RWPE2 (cell line): ENCODE measurements around the gene KL.

Experiments
- ATAC-seq: fragments of 200-7000 bp; cut with Tn5 transposase; 3 replicates; pipeline ENCODE4 v1.9.1; 2021; ENCODE audit warnings: low read depth
- DNase-seq: peaks from one replicate; pipeline ENCODE4 v3.0.0-alpha.2; 2020; ENCODE audit warnings: low spot score
- H3K27ac ChIP-seq: fragments of 450-650 bp; 2 replicates; pipeline ENCODE4 v1.5.1; 2017; ENCODE audit warnings: mild to moderate bottlenecking; ENCODE audit not compliant: poor library complexity, severe bottlenecking
- H3K27me3 ChIP-seq: fragments of 250-450 bp; sonication (Bioruptor Pico); 2 replicates; pipeline ENCODE4 v1.5.1; 2021; ENCODE audit warnings: mild to moderate bottlenecking, moderate library complexity; ENCODE audit not compliant: insufficient read depth, poor library complexity, severe bottlenecking
- H3K36me3 ChIP-seq: fragments of 250-450 bp; sonication (Bioruptor Pico); 2 replicates; pipeline ENCODE4 v1.5.1; 2020; ENCODE audit warnings: low read depth, mild to moderate bottlenecking, moderate library complexity
- H3K4me1 ChIP-seq: fragments of 250-450 bp; sonication (Bioruptor Pico); 2 replicates; pipeline ENCODE4 v1.5.1; 2021; ENCODE audit warnings: mild to moderate bottlenecking, moderate library complexity; ENCODE audit not compliant: insufficient read depth, poor library complexity, severe bottlenecking
- H3K4me3 ChIP-seq: fragments of 250-450 bp; sonication (Bioruptor Pico); 2 replicates; pipeline ENCODE4 v1.5.1; 2021; ENCODE audit warnings: mild to moderate bottlenecking, moderate library complexity; ENCODE audit not compliant: severe bottlenecking
- H3K9me3 ChIP-seq: fragments of 250-450 bp; sonication (Bioruptor Pico); 2 replicates; pipeline ENCODE4 v1.5.1; 2021; ENCODE audit warnings: mild to moderate bottlenecking, moderate library complexity; ENCODE audit not compliant: severe bottlenecking
- CTCF ChIP-seq: fragments of 450-650 bp; IDR thresholded peaks from one replicate; pipeline ENCODE4 v1.5.1; 2017; ENCODE audit warnings: mild to moderate bottlenecking, moderate library complexity; ENCODE audit not compliant: poor library complexity, severe bottlenecking

Gene KL

DNA sequence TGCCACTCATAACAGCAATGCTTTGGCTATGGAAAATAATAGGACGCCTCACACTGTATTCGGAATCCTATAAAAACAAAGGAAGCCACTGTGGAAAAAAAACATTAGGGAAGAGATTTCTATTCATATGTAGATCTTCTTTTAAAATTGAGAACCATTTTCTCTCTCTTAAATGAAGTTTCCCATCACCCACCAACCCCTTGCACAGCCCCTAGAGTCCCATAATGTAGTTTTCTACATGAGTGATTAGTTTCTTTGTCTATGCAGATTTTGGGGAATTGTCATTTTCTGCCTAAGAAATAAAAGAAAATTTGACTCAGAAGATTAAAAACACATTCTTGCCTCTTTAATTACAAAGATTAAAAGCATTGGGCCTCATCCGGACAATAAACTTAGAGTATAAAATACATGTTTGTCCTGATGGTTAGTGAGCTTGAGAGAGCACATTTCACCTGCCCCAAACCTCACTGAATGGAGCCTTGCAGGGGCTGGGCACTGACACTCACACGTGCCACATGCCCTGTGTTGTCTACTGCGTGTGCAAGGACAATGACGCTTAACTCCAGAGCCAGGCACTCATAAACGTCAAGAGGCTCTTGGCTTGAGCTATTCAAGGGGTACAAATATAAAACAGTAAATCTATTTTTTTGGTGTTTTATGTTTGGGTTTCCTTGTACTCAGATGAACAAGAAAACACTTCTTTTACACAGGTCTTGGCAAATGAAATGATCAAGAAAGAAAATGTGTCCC, 40.0 kb upstream of the KL start:
- Histone ChIP-seq H3K4me3 (no peak overlapping the region), H3K4me1 (no peaks in the 10 kb centered on the region), H3K9me3 (no peaks in the 10 kb centered on the region), H3K27me3 (no peaks in the 10 kb centered on the region), H3K27ac (no peak overlapping the region), H3K36me3 (no peaks in the 10 kb centered on the region)
- no peak for TF ChIP-seq CTCF
- DNase-seq (no peak), ATAC-seq (no peak)

- no peaks in the 10 kb centered on the region for H3K36me3 ChIP-seq
- H3K9me3 ChIP-seq: no peaks in the 10 kb centered on the region
- ATAC-seq (no peak), DNase-seq (no peak)
- H3K4me1 ChIP-seq: no peaks in the 10 kb centered on the region
- no peak overlapping the region for H3K4me3 ChIP-seq
- TF ChIP-seq CTCF: no peak
- H3K27me3 ChIP-seq: no peaks in the 10 kb centered on the region
- no peak overlapping the region for H3K27ac ChIP-seq
These were observed 39.3 kb upstream of the KL start for GRCh38 chr13:32976912-32977311.

DNA sequence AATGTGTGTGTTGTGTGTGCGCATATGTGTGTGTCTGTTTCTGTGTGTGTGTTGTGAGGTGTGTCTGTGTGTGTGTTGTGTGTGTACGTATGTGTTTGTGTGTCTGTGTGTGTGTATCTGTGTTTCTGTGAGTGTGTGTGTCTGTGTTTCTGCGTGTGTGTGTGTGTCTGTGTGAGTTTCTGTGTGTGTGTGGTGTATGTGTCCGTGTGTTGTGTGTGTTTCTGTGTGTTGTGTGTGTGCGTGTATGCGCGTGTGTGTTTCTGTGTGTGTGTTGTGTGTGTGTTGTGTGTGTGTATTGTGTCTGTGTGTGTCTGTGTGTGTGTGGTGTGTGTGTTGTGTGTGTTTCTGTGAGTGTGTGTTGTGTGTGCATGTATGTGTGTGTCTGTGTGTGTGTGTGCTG, 38.9 kb upstream of the KL start:
- TF ChIP-seq CTCF: no peak
- Histone ChIP-seq H3K36me3 (no peaks in the 10 kb centered on the region), H3K4me3 (no peak overlapping the region), H3K27me3 (no peaks in the 10 kb centered on the region), H3K27ac (no peak overlapping the region), H3K9me3 (no peaks in the 10 kb centered on the region), H3K4me1 (no peaks in the 10 kb centered on the region)
- no peak for ATAC-seq
- no peak for DNase-seq

- Histone ChIP-seq H3K4me3 (no peak overlapping the region), H3K27me3 (no peaks in the 10 kb centered on the region), H3K27ac (no peak overlapping the region), H3K9me3 (no peaks in the 10 kb centered on the region), H3K4me1 (no peaks in the 10 kb centered on the region), H3K36me3 (no peaks in the 10 kb centered on the region)
- no peak for TF ChIP-seq CTCF
- DNase-seq (no peak), ATAC-seq (no peak)
These were observed 37.9 kb upstream of the KL start for GRCh38 chr13:32978278-32978677.

DNA sequence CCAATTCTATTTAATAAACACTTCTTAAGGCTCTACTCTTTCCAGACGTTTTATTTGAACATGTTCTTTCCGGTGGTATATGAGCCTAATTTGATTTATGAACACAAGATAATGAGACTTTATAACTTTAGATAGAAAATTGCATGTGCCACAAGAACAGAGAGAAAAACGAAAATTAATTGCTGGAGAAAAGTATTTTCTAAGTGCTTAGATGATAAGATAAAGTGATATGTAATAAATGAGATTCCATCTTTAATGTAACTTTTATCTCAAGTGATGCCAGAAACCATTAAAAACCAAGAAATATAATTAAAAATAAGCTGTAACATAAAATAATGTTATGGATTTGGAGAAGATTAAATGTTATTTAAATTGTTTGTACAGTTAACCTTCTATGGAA, 33.2 kb upstream of the KL start:
- TF ChIP-seq CTCF: no peak

More for the DNA sequence above, 33.2 kb upstream of the KL start:
- no peak overlapping the region for H3K4me3 ChIP-seq
- ATAC-seq (no peak), DNase-seq (no peak)
- H3K27me3 ChIP-seq: no peaks in the 10 kb centered on the region
- no peak overlapping the region for H3K27ac ChIP-seq
- H3K9me3 ChIP-seq: no peaks in the 10 kb centered on the region
- no peaks in the 10 kb centered on the region for H3K36me3 ChIP-seq
- H3K4me1 ChIP-seq: no peaks in the 10 kb centered on the region
